Mononuclear cell (primary cell): ENCODE results near the gene C17orf107. TPM values are rescaled to one million over a fixed set of nuclear protein-coding genes. Genes with fewer than 3 reads are reported as not detected.
"Not testable (repeated sequence)": the region's sequence is repeated elsewhere in the genome, so short reads cannot be mapped to it uniquely, and the experiment has no call there.

ENCODE experiments used
- H3K27me3 ChIP-seq: 2 replicates; pipeline ENCODE4 v1.6.0; 2011; ENCODE audit warnings: low read length, control low read depth; ENCODE audit not compliant: insufficient read depth
- H3K4me1 ChIP-seq: 2 replicates; pipeline ENCODE4 v1.5.1; 2011; ENCODE audit warnings: mild to moderate bottlenecking, low read length, control low read depth; ENCODE audit not compliant: insufficient read depth
- H3K4me3 ChIP-seq: 2 replicates; pipeline ENCODE4 v1.5.1; 2011; ENCODE audit warnings: mild to moderate bottlenecking, low read length, moderate library complexity
- H3K9me3 ChIP-seq: 2 replicates; pipeline ENCODE4 v1.5.1; 2011; ENCODE audit warnings: low read depth, mild to moderate bottlenecking, control low read depth, low read length
- total RNA-seq: library from RNA; depleted of rRNA; stranded (reverse); fragments of >200 nt; gene quantifications from one replicate; pipeline ENCODE4 v1.2.3, GENCODE V29; 2012

Gene C17orf107
- total RNA-seq, 1 donor = 26.4 TPM

GRCh38 chr17:4861052-4861451, 38.3 kb upstream of the C17orf107 start:
- Histone ChIP-seq H3K4me3 (no peak overlapping the region), H3K4me1 (peaks cover 11% of the 10 kb centered on the region), H3K9me3 (no peaks in the 10 kb centered on the region), H3K27me3 (no peaks in the 10 kb centered on the region)

GRCh38 chr17:4862720-4863119, 36.6 kb upstream of the C17orf107 start:
- Histone ChIP-seq H3K9me3 (no peaks in the 10 kb centered on the region), H3K27me3 (no peaks in the 10 kb centered on the region), H3K4me1 (peaks cover 9% of the 10 kb centered on the region), H3K4me3 (no peak overlapping the region)

- no peaks in the 10 kb centered on the region for H3K27me3 ChIP-seq
- H3K9me3 ChIP-seq = no peaks in the 10 kb centered on the region
- H3K4me3 ChIP-seq = no peak overlapping the region
- peaks cover 3% of the 10 kb centered on the region for H3K4me1 ChIP-seq
Observed at GRCh38 chr17:4863321-4863720, 36.0 kb upstream of the C17orf107 start.

GRCh38 chr17:4867535-4867934, 31.8 kb upstream of the C17orf107 start:
- H3K9me3 ChIP-seq, H3K27me3 ChIP-seq, H3K4me3 ChIP-seq: not testable (repeated sequence)
- H3K4me1 ChIP-seq = peaks cover 19% of the 10 kb centered on the region

GRCh38 chr17:4869058-4869998, 30.0 kb upstream of the C17orf107 start:
- peaks cover 19% of the 10 kb centered on the region for H3K4me1 ChIP-seq
- H3K9me3 ChIP-seq, H3K27me3 ChIP-seq, H3K4me3 ChIP-seq: not testable (repeated sequence)

GRCh38 chr17:4870855-4871254, 28.5 kb upstream of the C17orf107 start:
- Histone ChIP-seq H3K4me3 (no peak overlapping the region), H3K9me3 (no peaks in the 10 kb centered on the region), H3K27me3 (no peaks in the 10 kb centered on the region), H3K4me1 (peaks cover 19% of the 10 kb centered on the region)

- Histone ChIP-seq H3K9me3 (no peaks in the 10 kb centered on the region), H3K27me3 (no peaks in the 10 kb centered on the region), H3K4me3 (no peak overlapping the region), H3K4me1 (peaks cover 23% of the 10 kb centered on the region)
Observed at GRCh38 chr17:4872786-4873185, 26.6 kb upstream of the C17orf107 start.

GRCh38 chr17:4877089-4877488, 22.2 kb upstream of the C17orf107 start:
- peaks cover 15% of the 10 kb centered on the region for H3K4me1 ChIP-seq
- no peaks in the 10 kb centered on the region for H3K9me3 ChIP-seq
- H3K27me3 ChIP-seq = no peaks in the 10 kb centered on the region
- no peak overlapping the region for H3K4me3 ChIP-seq

GRCh38 chr17:4879601-4880000, 19.7 kb upstream of the C17orf107 start:
- Histone ChIP-seq H3K27me3 (no peaks in the 10 kb centered on the region), H3K4me1 (peaks cover 15% of the 10 kb centered on the region), H3K4me3 (no peak overlapping the region), H3K9me3 (no peaks in the 10 kb centered on the region)

- no peaks in the 10 kb centered on the region for H3K9me3 ChIP-seq
- H3K27me3 ChIP-seq = no peaks in the 10 kb centered on the region
- peaks cover 15% of the 10 kb centered on the region for H3K4me1 ChIP-seq
- no peak overlapping the region for H3K4me3 ChIP-seq
Observed at GRCh38 chr17:4880857-4881256, 18.5 kb upstream of the C17orf107 start.

GRCh38 chr17:4881761-4882555, 17.4 kb upstream of the C17orf107 start:
- H3K9me3 ChIP-seq = no peaks in the 10 kb centered on the region

GRCh38 chr17:4884489-4884888, 14.8 kb upstream of the C17orf107 start:
- no peaks in the 10 kb centered on the region for H3K9me3 ChIP-seq
- peaks cover 8% of the 10 kb centered on the region for H3K4me1 ChIP-seq
- no peaks in the 10 kb centered on the region for H3K27me3 ChIP-seq
- no peak overlapping the region for H3K4me3 ChIP-seq

More at GRCh38 chr17:4881761-4882555, 17.4 kb upstream of the C17orf107 start:
- Histone ChIP-seq H3K4me1 (peaks cover 15% of the 10 kb centered on the region), H3K27me3 (no peaks in the 10 kb centered on the region), H3K4me3 (no peak overlapping the region)

- H3K4me1 ChIP-seq = no peaks in the 10 kb centered on the region
- no peaks in the 10 kb centered on the region for H3K27me3 ChIP-seq
- H3K9me3 ChIP-seq = no peaks in the 10 kb centered on the region
- no peak overlapping the region for H3K4me3 ChIP-seq
Observed at GRCh38 chr17:4886830-4887229, 12.5 kb upstream of the C17orf107 start.

- Histone ChIP-seq H3K27me3 (no peaks in the 10 kb centered on the region), H3K9me3 (no peaks in the 10 kb centered on the region), H3K4me1 (no peaks in the 10 kb centered on the region), H3K4me3 (no peak overlapping the region)
Observed at GRCh38 chr17:4887581-4887980, 11.8 kb upstream of the C17orf107 start.
